HG02852 (cell line): ENCODE measurements around the gene SGCA.

Experiments
- ATAC-seq: cut with Tn5 transposase; IDR thresholded peaks from one replicate; pipeline ENCODE4 v1.9.1; 2021; ENCODE audit warnings: mild to moderate bottlenecking, moderate library complexity; ENCODE audit not compliant: unreplicated experiment

The SGCA gene

GRCh38 chr17:50219939-50220465, 54.2 kb downstream of the SGCA start:
- no peak for ATAC-seq

- ATAC-seq, result no peak
Observed at GRCh38 chr17:50220811-50221210, 55.0 kb downstream of the SGCA start.

DNA sequence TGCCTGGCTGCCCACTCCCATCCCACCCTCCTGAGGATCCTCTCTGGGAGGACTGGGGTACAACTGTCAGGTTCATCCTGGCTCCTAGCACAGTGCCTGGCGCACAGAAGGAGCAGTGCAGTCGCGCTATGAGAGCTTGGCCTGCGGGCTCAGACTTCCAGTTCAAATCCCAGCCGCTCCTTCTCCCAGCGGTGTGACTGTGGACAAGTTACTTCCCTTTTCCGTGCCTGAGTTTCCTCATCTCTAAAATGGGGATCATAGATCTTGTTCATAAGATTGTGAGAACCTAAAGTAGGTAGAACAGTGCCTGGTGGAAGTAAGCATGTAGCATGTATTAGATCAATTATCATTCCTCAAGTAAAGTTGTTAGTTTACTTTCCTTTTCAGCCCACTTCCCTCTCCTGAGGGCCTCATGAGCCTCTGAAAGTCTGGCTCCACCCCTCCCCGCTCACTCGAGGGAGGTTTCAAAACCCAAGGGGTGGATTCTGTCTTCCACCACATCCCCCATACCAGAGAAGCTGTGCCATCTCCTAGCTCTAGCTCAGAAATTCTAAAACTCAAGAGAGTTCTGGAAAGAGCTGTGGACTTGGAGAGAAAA, 55.6 kb downstream of the SGCA start:
- ATAC-seq, result no peak

GRCh38 chr17:50221864-50222545, 56.2 kb downstream of the SGCA start:
- no peak for ATAC-seq

DNA sequence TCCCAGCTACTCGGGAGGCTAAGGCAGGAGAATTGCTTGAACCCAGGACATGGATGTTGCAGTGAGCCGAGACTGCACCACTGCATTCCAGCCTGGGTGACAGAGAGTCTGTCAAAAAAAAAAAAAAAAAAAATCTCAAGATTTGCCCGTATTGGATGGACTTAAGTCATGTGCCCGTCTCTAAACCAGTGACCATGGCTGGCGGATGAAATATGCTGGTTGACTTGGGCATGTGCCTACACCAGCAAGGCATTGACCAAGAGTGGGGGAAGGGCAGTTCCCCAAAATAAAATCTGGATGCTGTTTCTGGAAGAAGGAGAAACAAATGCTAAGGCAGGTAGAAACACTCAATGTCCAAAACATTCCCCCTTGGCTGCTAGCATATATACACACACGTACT, 57.1 kb downstream of the SGCA start:
- ATAC-seq, result no peak
